T-helper 2 cell treated with Interferon-gamma antibody and Interleukin-4, amounts not matched to agents 100 ng/mL and 5 ng/mL, for 36 hours (primary cell): ENCODE results near the gene TMEM63A. TPM values are rescaled to one million over a fixed set of nuclear protein-coding genes. Genes with fewer than 3 reads are reported as not detected.
"Not testable (repeated sequence)": the region's sequence is repeated elsewhere in the genome, so short reads cannot be mapped to it uniquely, and the experiment has no call there.

Source experiments
- intact Hi-C: fragments of 100-400 bp; cut with micrococcal nuclease; formaldehyde crosslinking; loops from one replicate; pipeline ENCODE4 v1.15.1; 2023
- total RNA-seq: library from RNA; stranded (reverse); gene quantifications from 2 replicates; pipeline ENCODE4 v1.2.3, GENCODE V29; 2022

The TMEM63A gene
- total RNA-seq, 1 donor from 2014 or later = 96.5 TPM

GRCh38 chr1:225823811-225824261 lies 58.3 kb downstream of the TMEM63A start:
- intact Hi-C loops = no loop called here

- intact Hi-C loops = no loop called here
Observed at GRCh38 chr1:225822655-225823403, 59.4 kb downstream of the TMEM63A start.

GRCh38 chr1:225820522-225821120 lies 61.6 kb downstream of the TMEM63A start:
- intact Hi-C loops = no loop called here

GRCh38 chr1:225819346-225820192 lies 62.6 kb downstream of the TMEM63A start:
- intact Hi-C loops = no loop called here

- intact Hi-C loops = no loop called here
Observed at GRCh38 chr1:225818229-225818628, 64.0 kb downstream of the TMEM63A start.

- intact Hi-C loops = no loop called here
Observed at GRCh38 chr1:225817611-225818061, 64.5 kb downstream of the TMEM63A start.

- intact Hi-C loops = no loop called here
Observed at GRCh38 chr1:225816643-225817538, 65.3 kb downstream of the TMEM63A start.

GRCh38 chr1:225815526-225816178 lies 66.5 kb downstream of the TMEM63A start:
- intact Hi-C loops = no loop called here

GRCh38 chr1:225815090-225815489 lies 67.1 kb downstream of the TMEM63A start:
- intact Hi-C loops = not testable (repeated sequence)

GRCh38 chr1:225814381-225814780 lies 67.8 kb downstream of the TMEM63A start:
- intact Hi-C loops = no loop called here

GRCh38 chr1:225813214-225813964 lies 68.8 kb downstream of the TMEM63A start:
- intact Hi-C loops = no loop called here

- intact Hi-C loops = no loop called here
Observed at GRCh38 chr1:225812488-225813213, 69.5 kb downstream of the TMEM63A start.

- intact Hi-C loops = no loop called here
Observed at GRCh38 chr1:225811622-225812487, 70.3 kb downstream of the TMEM63A start.

GRCh38 chr1:225810579-225811538 lies 71.3 kb downstream of the TMEM63A start:
- intact Hi-C loops = loop anchor here (1.0 kb wide), 2 partner anchors 34 to 71 kb away; partner anchors contain the start of genes SRP9 and TMEM63A

GRCh38 chr1:225809842-225810578 lies 72.2 kb downstream of the TMEM63A start, which contains the start of gene EPHX1:
Gene EPHX1 (plus strand): TSS chr1:225810124. CDS start chr1:225828730, 18,606 bp downstream.
- intact Hi-C loops = loop anchor here (1.0 kb wide), 2 partner anchors 33 to 72 kb away; partner anchors contain the start of genes SRP9 and TMEM63A

GRCh38 chr1:225808136-225808535 lies 74.0 kb downstream of the TMEM63A start:
- intact Hi-C loops = no loop called here
